HG03565 (cell line): ENCODE measurements around the gene VWCE.
"Not testable (repeated sequence)": the region's sequence is repeated elsewhere in the genome, so short reads cannot be mapped to it uniquely, and the experiment has no call there.

Experiments used
- ATAC-seq: cut with Tn5 transposase; IDR thresholded peaks from one replicate; pipeline ENCODE4 v1.9.1; 2021; ENCODE audit warnings: mild to moderate bottlenecking, moderate library complexity; ENCODE audit not compliant: unreplicated experiment

VWCE gene

DNA sequence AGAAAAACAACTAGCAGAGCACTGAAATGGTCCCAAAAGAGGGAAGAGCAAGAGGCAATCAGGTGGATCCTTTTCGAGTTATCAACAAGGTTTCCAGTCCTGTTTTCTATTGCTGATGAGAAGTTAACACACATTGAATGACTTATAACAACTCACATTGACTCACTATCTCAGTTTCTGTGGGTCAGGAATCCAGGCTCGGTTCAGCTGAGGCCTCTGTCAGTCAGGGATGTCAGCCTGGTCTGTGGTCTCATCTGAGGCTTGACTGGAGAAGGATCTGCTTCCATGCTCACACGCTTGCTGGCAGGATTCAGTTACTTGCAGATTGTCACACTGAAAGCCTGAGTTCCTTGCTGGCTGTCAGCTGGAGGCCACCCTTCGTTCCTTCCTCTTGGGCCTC lies 76.8 kb downstream of the VWCE start:
- not testable (repeated sequence) for ATAC-seq

DNA sequence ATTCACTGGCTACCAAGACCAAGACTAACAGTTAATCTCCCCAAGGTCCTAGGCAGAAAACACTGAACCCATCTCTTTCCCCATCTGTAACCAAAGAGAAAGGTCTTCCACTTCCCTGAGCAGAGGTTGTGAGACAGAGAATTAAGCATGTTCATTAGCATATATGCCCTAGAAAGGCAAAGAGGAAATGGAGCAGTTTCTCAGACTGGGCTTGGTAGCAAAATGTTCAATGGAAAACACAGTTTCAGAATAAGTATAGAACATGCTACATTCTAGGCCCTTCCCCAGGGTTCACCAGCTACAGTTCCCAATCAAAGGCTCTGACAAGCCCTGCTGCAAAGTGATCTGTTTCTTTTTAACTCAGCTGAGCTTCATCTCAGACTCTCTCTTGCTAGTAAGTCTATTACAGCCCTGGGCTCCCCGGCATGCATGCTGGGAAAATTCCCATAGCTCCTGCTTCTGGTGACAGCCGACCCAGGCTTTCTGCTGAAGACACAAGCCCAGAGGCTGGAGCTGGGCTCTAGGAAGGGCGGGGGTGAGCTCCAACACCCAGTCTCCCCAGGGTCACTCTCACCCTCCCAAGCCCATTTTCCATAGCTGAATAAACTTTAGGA lies 81.3 kb downstream of the VWCE start:
- not testable (repeated sequence) for ATAC-seq

DNA sequence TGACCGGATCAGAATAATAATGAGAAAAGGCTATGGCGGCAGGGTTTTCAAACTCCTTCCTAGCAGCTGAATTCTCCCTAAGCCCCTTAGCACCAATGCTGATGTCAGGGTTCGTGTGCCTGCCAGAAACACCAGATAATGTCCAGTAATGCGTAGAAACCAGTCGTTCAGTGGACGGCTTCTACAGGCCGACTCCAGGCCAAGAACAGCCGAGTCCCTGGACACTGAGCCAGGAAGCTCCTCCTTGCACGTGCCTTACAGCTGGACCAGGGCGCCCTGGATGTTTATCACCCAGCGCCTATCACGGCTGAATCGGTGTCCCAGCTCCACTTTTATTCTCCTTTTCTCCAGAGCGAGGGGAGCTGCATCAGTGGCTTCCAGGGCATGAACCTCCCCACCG lies 82.9 kb downstream of the VWCE start:
- not testable (repeated sequence) for ATAC-seq

DNA sequence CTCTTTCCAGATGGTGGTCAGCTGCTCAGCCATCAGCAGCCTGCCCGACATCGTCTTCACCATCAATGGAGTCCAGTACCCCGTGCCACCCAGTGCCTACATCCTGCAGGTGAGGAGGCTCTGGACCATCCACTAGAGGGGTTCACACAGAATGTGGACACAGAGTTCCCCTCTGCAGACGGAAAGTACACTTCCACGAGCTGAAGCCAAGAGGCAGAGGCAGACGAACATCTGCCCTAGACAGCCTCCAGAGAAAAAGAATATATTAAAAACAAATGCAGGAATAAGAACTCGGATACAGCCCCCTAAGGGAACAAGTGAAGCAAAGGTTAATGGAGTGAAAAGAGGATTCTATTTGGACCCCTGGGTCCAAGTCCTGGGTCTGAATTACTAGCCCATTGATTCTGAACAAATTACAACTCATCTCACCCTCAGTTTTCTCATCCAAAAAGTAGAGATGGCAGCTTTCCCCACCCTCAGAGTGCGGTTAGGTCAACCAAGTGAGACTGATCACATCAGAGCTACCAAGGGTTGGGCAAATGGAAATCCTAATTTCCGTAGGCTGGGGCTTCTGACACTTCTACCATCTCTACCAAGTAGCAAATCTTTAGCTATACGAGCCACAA lies 83.7 kb downstream of the VWCE start:
- ATAC-seq = not testable (repeated sequence)

DNA sequence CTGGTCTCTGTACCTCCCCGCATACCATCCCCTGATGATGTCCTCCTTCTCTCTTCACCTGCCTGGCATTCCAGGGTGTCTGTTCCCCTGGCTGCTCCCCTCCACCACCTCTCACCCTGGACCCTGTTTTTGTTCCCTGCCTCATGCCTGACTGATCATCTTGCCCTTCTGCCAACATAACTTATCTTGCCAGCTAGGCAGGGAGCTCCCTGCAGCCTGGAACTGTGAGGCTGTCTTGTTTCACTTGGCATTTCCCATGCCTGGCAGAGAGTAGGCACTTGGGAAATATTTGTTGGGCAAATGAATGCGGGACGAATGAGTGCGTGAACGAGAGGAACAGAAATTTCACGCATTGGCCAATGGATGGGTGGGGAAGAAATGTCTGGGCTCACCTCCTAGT lies 84.5 kb downstream of the VWCE start:
- ATAC-seq = not testable (repeated sequence)
